Left cardiac atrium (tissue), 4 donors: ENCODE results near the gene DACT2. TPM values are rescaled to one million over a fixed set of nuclear protein-coding genes. Genes with fewer than 3 reads are reported as not detected.

Experiments
- ATAC-seq, 2 donors: fragments of 200-7000 bp; cut with Tn5 transposase; one replicate each; pipeline ENCODE4 v1.9.1; 2020; ENCODE audit warnings: mild to moderate bottlenecking in 2 of 2, moderate library complexity in 2 of 2
- DNase-seq: peaks from one replicate; pipeline ENCODE4 v3.0.0-alpha.2; 2020
- intact Hi-C, 2 donors: fragments of 100-400 bp; cut with DNase I; formaldehyde crosslinking; loops; one replicate each; pipeline versions ENCODE4 v1.14.1 to v1.15.1; 2022 to 2023
- total RNA-seq, 2 donors: library from RNA; stranded (reverse); fragmentation: NEBNext Ultra II Directional; extraction: Animal tissue kit (Norgen Biotek cat#: 25700); gene quantifications; one replicate each; pipeline ENCODE4 v1.2.1, GENCODE V29; 2021
- donor health status: DM: no; HTN: yes; CAD: no.
- donor health status: DM: no; HTN: yes; CAD: no; lungs with severe emphysema.
- donor health status: DM: yes; HTN: yes; CAD: no.
- donor health status: Dilated cardiomyopathy.

Gene DACT2
- total RNA-seq, 2 donors from 2014 or later: 1.7 to 2.4 TPM

GRCh38 chr6:168309183-168309582, 10.4 kb downstream of the DACT2 start:
- ATAC-seq (no peak), DNase-seq (no peak)
- intact Hi-C loops: no loop called here

GRCh38 chr6:168308390-168309144, 11.0 kb downstream of the DACT2 start:
- ATAC-seq (peak in 1 of 2 donors; percentile 19), DNase-seq (no peak)
- intact Hi-C loops: no loop called here

- intact Hi-C loops: no loop called here
- ATAC-seq: no peak
- no peak for DNase-seq
Measured at GRCh38 chr6:168307695-168308021, 11.9 kb downstream of the DACT2 start.

GRCh38 chr6:168307015-168307694, 12.4 kb downstream of the DACT2 start:
- no peak for ATAC-seq
- DNase-seq: no peak

GRCh38 chr6:168305863-168306262, 13.7 kb downstream of the DACT2 start:
- no peak for ATAC-seq
- DNase-seq: no peak
- intact Hi-C loops: no loop called here

More at GRCh38 chr6:168307015-168307694, 12.4 kb downstream of the DACT2 start:
- intact Hi-C loops: no loop called here

- ATAC-seq (no peak), DNase-seq (no peak)
- intact Hi-C loops: no loop called here
Measured at GRCh38 chr6:168305096-168305749, 14.4 kb downstream of the DACT2 start.

GRCh38 chr6:168304752-168305015, 14.9 kb downstream of the DACT2 start:
- intact Hi-C loops: no loop called here
- DNase-seq: no peak
- ATAC-seq: no peak

- no peak for DNase-seq
- intact Hi-C loops: no loop called here
- no peak for ATAC-seq
Measured at GRCh38 chr6:168303982-168304751, 15.4 kb downstream of the DACT2 start.

- no peak for DNase-seq
- intact Hi-C loops: no loop called here
- peak in 1 of 2 donors; percentile 70 for ATAC-seq
Measured at GRCh38 chr6:168302534-168302933, 17.0 kb downstream of the DACT2 start.

GRCh38 chr6:168301648-168302398, 17.8 kb downstream of the DACT2 start:
- ATAC-seq (no peak), DNase-seq (no peak)
- intact Hi-C loops: no loop called here

GRCh38 chr6:168300975-168301647, 18.5 kb downstream of the DACT2 start:
- DNase-seq: no peak
- no peak for ATAC-seq
- intact Hi-C loops: no loop called here

GRCh38 chr6:168299541-168300511, 19.8 kb downstream of the DACT2 start:
- ATAC-seq (no peak), DNase-seq (no peak)
- intact Hi-C loops: no loop called here

- ATAC-seq (no peak), DNase-seq (no peak)
- intact Hi-C loops: no loop called here
Measured at GRCh38 chr6:168297643-168298042, 21.9 kb downstream of the DACT2 start.

- ATAC-seq: no peak
- intact Hi-C loops: no loop called here
- DNase-seq: no peak
Measured at GRCh38 chr6:168294901-168295300, 24.7 kb downstream of the DACT2 start.

- DNase-seq (no peak), ATAC-seq (no peak)
- intact Hi-C loops: no loop called here
Measured at GRCh38 chr6:168293636-168294530, 25.7 kb downstream of the DACT2 start.

GRCh38 chr6:168292826-168293225, 26.8 kb downstream of the DACT2 start:
- ATAC-seq: no peak
- no peak for DNase-seq
- intact Hi-C loops: no loop called here

- DNase-seq: no peak
- intact Hi-C loops: no loop called here
- no peak for ATAC-seq
Measured at GRCh38 chr6:168291450-168291849, 28.1 kb downstream of the DACT2 start.
